GM15510 (cell line): Measurements from ENCODE around the gene SLC28A1.

ENCODE experiments used
- POLR2A ChIP-seq: IDR thresholded peaks from 3 replicates; pipeline ENCODE4 v1.6.1; 2011; ENCODE audit warnings: borderline replicate concordance; ENCODE audit not compliant: insufficient read length; ENCODE audit errors: extremely low read depth

SLC28A1 gene

GRCh38 chr15:84953726-84954125 is 69.3 kb downstream of the SLC28A1 start:
- no peak for TF ChIP-seq POLR2A

- no peak for TF ChIP-seq POLR2A
Observed at GRCh38 chr15:84955089-84955848, 70.8 kb downstream of the SLC28A1 start.

GRCh38 chr15:84956199-84956598 is 71.7 kb downstream of the SLC28A1 start:
- no peak for TF ChIP-seq POLR2A

- no peak for TF ChIP-seq POLR2A
Observed at GRCh38 chr15:84960391-84961113, 76.1 kb downstream of the SLC28A1 start.

- no peak for TF ChIP-seq POLR2A
Observed at GRCh38 chr15:84961114-84961452, 76.6 kb downstream of the SLC28A1 start.

GRCh38 chr15:84961707-84962106 is 77.2 kb downstream of the SLC28A1 start:
- no peak for TF ChIP-seq POLR2A

GRCh38 chr15:84962955-84963354 is 78.5 kb downstream of the SLC28A1 start:
- TF ChIP-seq POLR2A: no peak

- TF ChIP-seq POLR2A: no peak
Observed at GRCh38 chr15:84967380-84967779, 82.9 kb downstream of the SLC28A1 start.

GRCh38 chr15:84968301-84968700 is 83.8 kb downstream of the SLC28A1 start:
- no peak for TF ChIP-seq POLR2A

GRCh38 chr15:84969257-84969656 is 84.8 kb downstream of the SLC28A1 start:
- no peak for TF ChIP-seq POLR2A

GRCh38 chr15:84970843-84971242 is 86.4 kb downstream of the SLC28A1 start:
- TF ChIP-seq POLR2A: no peak

GRCh38 chr15:84973492-84974460 is 89.3 kb downstream of the SLC28A1 start:
- no peak for TF ChIP-seq POLR2A

- no peak for TF ChIP-seq POLR2A
Observed at GRCh38 chr15:84975871-84976351, 91.4 kb downstream of the SLC28A1 start.

GRCh38 chr15:84976746-84977345 is 92.4 kb downstream of the SLC28A1 start:
- TF ChIP-seq POLR2A: no peak

GRCh38 chr15:84979651-84980050 is 95.2 kb downstream of the SLC28A1 start:
- TF ChIP-seq POLR2A: no peak
